PC-3 (cell line): ENCODE data around the gene LRRC8B. TPM values are rescaled to one million over a fixed set of nuclear protein-coding genes. Genes with fewer than 3 reads are reported as not detected.

Source experiments
- ATAC-seq: fragments of 200-7000 bp; cut with Tn5 transposase; 2 replicates; pipeline ENCODE4 v1.9.1; 2020; ENCODE audit warnings: mild to moderate bottlenecking, moderate library complexity
- BruUV-seq: library from RNA; stranded (reverse); fragments of 400-500 nt; replicated peaks from 2 replicates; lab custom pipeline; 2021; lab: Mats Ljungman, UMichigan
- CTCF ChIA-PET: fragments of 300-600 bp; sonication (Branson Sonifier 250); formaldehyde crosslinking; loops from one replicate; lab custom pipeline; 2022; ENCODE audit warnings: antibody characterized with exemption; lab: Charles Lee
- POLR2A ChIA-PET: fragments of 300-600 bp; sonication (Branson Sonifier 250); formaldehyde crosslinking; loops from one replicate; lab custom pipeline; 2022; ENCODE audit warnings: antibody characterized with exemption; ENCODE audit not compliant: unreplicated experiment; lab: Charles Lee
- DNase-seq: peaks from one replicate; pipeline ENCODE4 v3.0.0-alpha.2; 2015
- H2AFZ ChIP-seq: fragments of 300-600 bp; sonication (generic); 2 replicates; pipeline ENCODE4 v1.6.0; 2016; ENCODE audit warnings: antibody characterized with exemption, low read length
- H3F3A ChIP-seq: fragments of 300-600 bp; sonication (generic); one replicate; pipeline ENCODE4 v1.6.0; 2017; ENCODE audit warnings: antibody characterized with exemption, low read length, control low read depth, mild to moderate bottlenecking; ENCODE audit not compliant: unreplicated experiment
- H3K27ac ChIP-seq: fragments of 300-600 bp; sonication (generic); 2 replicates; pipeline ENCODE4 v1.5.1; 2016; ENCODE audit warnings: mild to moderate bottlenecking, low read length
- H3K27me3 ChIP-seq: fragments of 300-600 bp; sonication (generic); 2 replicates; pipeline ENCODE4 v1.6.1; 2016; ENCODE audit warnings: low read length, mixed read lengths
- H3K36me3 ChIP-seq: fragments of 300-600 bp; sonication (generic); 2 replicates; pipeline ENCODE4 v1.6.1; 2016; ENCODE audit warnings: low read depth, mixed run types, low read length, mixed read lengths
- H3K4me1 ChIP-seq: fragments of 300-600 bp; sonication (generic); 2 replicates; pipeline ENCODE4 v1.5.1; 2016; ENCODE audit warnings: low read length; ENCODE audit not compliant: insufficient read depth
- H3K4me2 ChIP-seq: fragments of 300-600 bp; sonication (generic); 2 replicates; pipeline ENCODE4 v1.6.0; 2016; ENCODE audit warnings: low read length
- H3K4me3 ChIP-seq: fragments of 300-600 bp; sonication (generic); 2 replicates; pipeline ENCODE4 v1.5.1; 2016; ENCODE audit warnings: mild to moderate bottlenecking, low read length, mixed read lengths
- H3K79me2 ChIP-seq: fragments of 300-600 bp; sonication (generic); 2 replicates; pipeline ENCODE4 v1.6.1; 2017; ENCODE audit warnings: low read length, mixed read lengths
- H3K9ac ChIP-seq: fragments of 300-600 bp; sonication (generic); 2 replicates; pipeline ENCODE4 v1.6.0; 2016; ENCODE audit warnings: mild to moderate bottlenecking, low read length
- H3K9me2 ChIP-seq: fragments of 300-600 bp; sonication (generic); replicated peaks from 2 replicates; pipeline ENCODE4 v1.6.1; 2016; ENCODE audit warnings: mixed run types, low read length, mixed read lengths
- H3K9me3 ChIP-seq: fragments of 300-600 bp; sonication (generic); 2 replicates; pipeline ENCODE4 v1.6.1; 2016; ENCODE audit warnings: low read length, mixed read lengths
- H4K20me1 ChIP-seq: fragments of 300-600 bp; sonication (generic); 2 replicates; pipeline ENCODE4 v1.6.1; 2016; ENCODE audit warnings: low read length, mixed read lengths
- CTCF ChIP-seq: fragments of 300-600 bp; sonication (generic); conservative IDR thresholded peaks from 2 replicates; pipeline ENCODE4 v1.5.1; 2017; ENCODE audit warnings: antibody characterized with exemption, low read depth, mild to moderate bottlenecking, low read length
- EZH2 ChIP-seq: fragments of 300-600 bp; sonication (generic); IDR thresholded peaks from one replicate; pipeline ENCODE4 v1.6.1; 2017; ENCODE audit warnings: antibody characterized with exemption, mild to moderate bottlenecking, low read length; ENCODE audit not compliant: unreplicated experiment
- EZH2phosphoT487 ChIP-seq: fragments of 300-600 bp; sonication (generic); IDR thresholded peaks from 2 replicates; pipeline ENCODE4 v1.6.1; 2018; ENCODE audit warnings: mild to moderate bottlenecking, antibody characterized with exemption, low read length, borderline replicate concordance
- intact Hi-C: fragments of 100-400 bp; cut with micrococcal nuclease; formaldehyde crosslinking; loops from 2 replicates; pipeline ENCODE4 v1.9.0; 2023
- total RNA-seq: library from RNA; depleted of rRNA; stranded (reverse); fragments of >200 nt; gene quantifications from 2 replicates; pipeline ENCODE4 v1.2.3, GENCODE V29; 2014

LRRC8B gene
- total RNA-seq, 1 experiment from 2014 or later: 8.4 TPM

GRCh38 chr1:89527750-89528381 is 3.2 kb downstream of the LRRC8B start:
- no TSS peak for BruUV-seq
- Histone ChIP-seq H3K36me3 (0 out of 2 replicates have a peak, but pooled peaks cover 2% of the 10 kb centered on the region), H3K4me1 (peaks cover 23% of the 10 kb centered on the region), H3K4me2 (peak overlapping the region; percentile 98), H3F3A (no peaks in the 10 kb centered on the region), H4K20me1 (peaks cover 6% of the 10 kb centered on the region; the same call in 1 of the 2 replicates), H2AFZ (no peak overlapping the region), H3K79me2 (peaks cover 73% of the 10 kb centered on the region), H3K9ac (no peak overlapping the region), H3K27ac (no peak overlapping the region), H3K9me3 (no peaks in the 10 kb centered on the region), H3K27me3 (no peaks in the 10 kb centered on the region), H3K9me2 (no peaks in the 10 kb centered on the region), H3K4me3 (no peak overlapping the region)
- ATAC-seq (no peak), DNase-seq (no peak)
- TF ChIP-seq EZH2: no peak
- no peak for TF ChIP-seq EZH2phosphoT487
- TF ChIP-seq CTCF: no peak
- CTCF ChIA-PET: no interaction called here
- intact Hi-C loops: no loop called here
- POLR2A ChIA-PET: no interaction called here

GRCh38 chr1:89528382-89528780 is 3.8 kb downstream of the LRRC8B start:
- Histone ChIP-seq H3K9me2 (no peaks in the 10 kb centered on the region), H3K9ac (no peak overlapping the region), H3K4me1 (peaks cover 23% of the 10 kb centered on the region), H3K4me2 (no peak overlapping the region), H3K9me3 (no peaks in the 10 kb centered on the region), H3K79me2 (peaks cover 78% of the 10 kb centered on the region), H3K36me3 (0 out of 2 replicates have a peak, but pooled peaks cover 2% of the 10 kb centered on the region), H2AFZ (no peak overlapping the region), H3K27ac (no peak overlapping the region), H3K4me3 (no peak overlapping the region), H3K27me3 (no peaks in the 10 kb centered on the region), H4K20me1 (peaks cover 6% of the 10 kb centered on the region; the same call in 1 of the 2 replicates), H3F3A (no peaks in the 10 kb centered on the region)
- ChIA-PET POLR2A (no interaction called here), CTCF (no interaction called here)
- TF ChIP-seq CTCF (no peak), EZH2phosphoT487 (no peak), EZH2 (no peak)
- ATAC-seq: no peak
- no peak for DNase-seq
- BruUV-seq: no TSS peak
- intact Hi-C loops: no loop called here

- POLR2A ChIA-PET: no interaction called here
- H3K27me3 ChIP-seq: no peaks in the 10 kb centered on the region
- TF ChIP-seq EZH2phosphoT487: no peak
- no peak for TF ChIP-seq CTCF
- no peak for TF ChIP-seq EZH2
- H3F3A ChIP-seq: no peaks in the 10 kb centered on the region
- H3K36me3 ChIP-seq: 0 out of 2 replicates have a peak, but pooled peaks cover 2% of the 10 kb centered on the region
- peaks cover 6% of the 10 kb centered on the region; the same call in 1 of the 2 replicates for H4K20me1 ChIP-seq
- H2AFZ ChIP-seq: no peak overlapping the region
- CTCF ChIA-PET: no interaction called here
- H3K4me3 ChIP-seq: no peak overlapping the region
- H3K9me3 ChIP-seq: no peaks in the 10 kb centered on the region
- no peak for DNase-seq
- H3K9me2 ChIP-seq: no peaks in the 10 kb centered on the region
- H3K4me2 ChIP-seq: no peak overlapping the region
- no peak overlapping the region for H3K27ac ChIP-seq
- peaks cover 86% of the 10 kb centered on the region for H3K79me2 ChIP-seq
- intact Hi-C loops: no loop called here
- H3K9ac ChIP-seq: no peak overlapping the region
- BruUV-seq: no TSS peak
- H3K4me1 ChIP-seq: peaks cover 16% of the 10 kb centered on the region
- ATAC-seq: no peak
Observed at GRCh38 chr1:89529196-89529595, 4.6 kb downstream of the LRRC8B start.
